T follicular helper cell (primary cell): ENCODE measurements around the gene PFKFB2.

ENCODE experiments used
- DNase-seq: peaks from one replicate; pipeline ENCODE4 v3.0.0-alpha.2; 2020; ENCODE audit warnings: low read depth

PFKFB2 gene

DNA sequence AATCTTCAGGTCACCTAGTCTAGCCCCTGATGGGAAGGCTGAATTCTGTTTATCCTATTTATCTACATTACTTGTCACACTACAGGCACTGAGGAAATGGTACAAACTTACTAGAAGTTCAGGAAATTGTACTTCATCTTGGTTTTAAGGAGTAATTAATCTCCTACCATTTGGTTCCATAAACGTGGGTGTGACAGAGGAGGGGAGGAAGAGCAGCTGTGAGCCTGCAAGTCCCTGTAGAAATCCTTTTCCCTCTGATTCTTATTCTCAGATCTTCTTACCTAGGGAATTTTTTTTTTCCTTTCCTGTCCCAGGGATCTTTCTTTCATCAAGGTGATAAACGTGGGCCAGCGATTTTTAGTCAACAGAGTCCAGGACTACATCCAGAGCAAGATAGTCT lies 14.1 kb downstream of the PFKFB2 start:
- DNase-seq = no peak

- DNase-seq = no peak
Measured at GRCh38 chr1:207067665-207068064, 14.6 kb downstream of the PFKFB2 start.

DNA sequence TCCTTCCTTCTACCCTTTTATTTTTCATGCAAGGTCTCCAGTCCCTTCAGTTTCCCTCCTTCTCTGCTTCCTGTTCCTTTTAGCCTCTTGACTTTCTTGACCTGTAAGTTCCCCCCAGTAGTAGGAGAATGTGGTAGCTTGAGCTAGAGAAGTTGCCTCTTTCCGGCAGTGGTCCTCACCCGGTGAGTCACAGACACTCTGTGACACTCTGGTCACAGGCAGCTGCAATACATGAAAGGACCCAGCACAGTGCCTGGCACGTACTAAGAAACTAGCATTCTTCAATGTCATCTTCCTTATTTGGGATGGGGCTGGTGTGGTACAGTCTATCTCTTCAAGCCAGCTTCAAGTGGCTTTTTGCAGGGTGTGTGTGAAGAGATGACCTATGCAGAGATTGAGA lies 16.0 kb downstream of the PFKFB2 start:
- no peak for DNase-seq

- no peak for DNase-seq
Measured at GRCh38 chr1:207069858-207070506, 16.9 kb downstream of the PFKFB2 start.

GRCh38 chr1:207070811-207071210 lies 17.7 kb downstream of the PFKFB2 start:
- DNase-seq = no peak

- no peak for DNase-seq
Measured at GRCh38 chr1:207071426-207071825, 18.4 kb downstream of the PFKFB2 start.

GRCh38 chr1:207072233-207072632 lies 19.2 kb downstream of the PFKFB2 start:
- DNase-seq = no peak

DNA sequence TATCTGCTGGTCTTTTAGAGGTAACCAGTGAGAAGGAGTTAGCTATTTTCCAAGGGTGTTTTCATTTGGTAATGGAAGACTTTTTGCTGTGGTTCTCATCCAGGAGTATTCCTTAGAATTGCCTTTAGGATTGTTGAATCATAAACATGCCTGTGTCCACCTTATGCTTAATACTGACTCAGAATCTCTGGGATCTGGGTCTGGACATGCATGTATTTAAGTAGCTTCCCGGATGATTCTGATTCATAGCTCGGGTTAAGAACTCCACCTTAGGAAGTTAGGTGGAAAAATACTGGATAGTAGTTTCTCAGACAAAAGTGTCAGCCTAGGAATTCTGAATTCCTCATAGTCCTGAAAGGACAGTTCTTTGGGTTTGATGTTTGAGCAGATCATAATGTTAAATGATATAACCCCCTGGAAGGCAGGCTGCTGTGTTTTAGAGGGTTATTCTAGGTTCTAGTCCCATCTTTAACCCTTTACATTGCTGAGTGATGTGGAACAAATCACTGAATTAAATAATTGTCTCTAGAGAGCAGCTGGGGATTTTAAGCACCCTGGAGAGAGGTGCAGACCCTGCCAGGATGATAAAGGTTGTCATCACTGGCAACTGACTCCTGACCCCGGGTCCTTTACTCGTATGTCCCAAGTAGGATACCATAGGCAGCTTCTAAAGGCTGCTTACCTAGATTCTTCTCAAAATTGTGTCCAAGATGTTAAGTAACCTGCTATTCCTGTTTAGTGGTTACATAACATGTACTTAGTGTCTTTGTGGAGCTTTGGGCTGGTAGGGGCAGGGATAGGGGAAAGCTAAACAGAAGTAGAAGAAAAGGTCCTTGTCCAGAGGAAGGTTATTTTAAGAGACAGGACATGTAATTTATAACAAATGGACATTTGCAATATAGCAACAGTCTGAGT lies 21.1 kb downstream of the PFKFB2 start:
- no peak for DNase-seq

- no peak for DNase-seq
Measured at GRCh38 chr1:207076181-207076955, 23.3 kb downstream of the PFKFB2 start.

DNA sequence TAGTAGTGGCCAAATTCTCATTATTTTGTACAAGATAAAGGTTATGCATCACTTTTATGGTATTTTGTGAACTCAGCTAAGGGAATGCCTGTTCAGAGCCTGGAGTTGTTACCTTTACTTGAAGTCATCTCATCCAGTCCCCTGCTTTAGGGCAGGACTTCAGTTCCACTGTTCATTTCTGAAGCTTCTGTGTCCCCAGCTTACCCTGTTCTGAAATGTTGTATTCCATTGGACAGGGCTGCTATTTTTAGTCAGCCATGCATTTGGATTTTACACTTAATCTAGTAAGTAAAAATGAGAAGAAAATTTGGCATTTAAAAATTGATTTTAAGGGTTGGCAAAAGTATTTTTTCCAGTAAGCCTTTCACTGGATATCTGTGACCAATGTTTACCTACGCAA lies 23.9 kb downstream of the PFKFB2 start:
- no peak for DNase-seq

DNA sequence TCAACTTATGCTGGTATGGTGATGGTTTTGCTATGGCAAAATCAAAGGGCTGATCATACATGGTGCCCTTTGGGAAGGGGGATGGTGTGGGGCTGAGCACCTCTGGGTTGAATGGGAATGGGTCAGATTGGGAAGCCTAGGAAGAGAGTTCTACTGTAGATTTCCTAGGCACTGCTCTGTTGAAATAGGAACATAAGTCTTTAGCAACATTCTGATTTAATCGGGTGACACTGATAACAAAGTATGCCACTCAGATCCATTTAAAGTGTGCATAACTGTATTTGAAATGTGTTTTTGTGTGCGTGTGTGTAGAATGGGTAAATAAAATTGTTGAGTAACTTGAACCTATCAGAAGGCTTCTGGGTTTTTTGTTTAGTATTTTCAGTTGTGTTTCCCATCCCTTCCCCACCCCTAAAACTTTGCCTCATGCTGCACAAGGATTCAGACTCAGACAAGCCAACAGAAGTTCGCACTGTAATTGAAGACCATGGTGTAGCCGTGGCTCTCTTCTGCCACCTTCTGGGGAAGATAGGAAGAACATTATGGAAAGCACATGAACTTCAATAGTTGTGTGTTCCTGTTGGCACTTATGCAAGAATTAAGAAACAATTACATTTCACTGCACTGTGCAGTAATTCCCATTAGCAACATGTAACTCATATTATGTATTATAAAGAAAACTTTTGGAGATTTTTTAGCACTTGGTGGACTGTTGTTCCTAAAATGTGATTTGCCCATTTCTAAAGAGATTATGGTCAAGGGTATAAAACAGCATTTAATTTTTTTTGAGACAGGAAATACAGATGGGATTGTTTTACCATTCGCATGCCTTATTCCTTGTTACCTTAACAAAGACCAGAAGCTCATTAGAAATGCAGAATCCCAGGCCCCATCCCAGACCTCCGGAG lies 24.6 kb downstream of the PFKFB2 start:
- peak; percentile 39 for DNase-seq

DNA sequence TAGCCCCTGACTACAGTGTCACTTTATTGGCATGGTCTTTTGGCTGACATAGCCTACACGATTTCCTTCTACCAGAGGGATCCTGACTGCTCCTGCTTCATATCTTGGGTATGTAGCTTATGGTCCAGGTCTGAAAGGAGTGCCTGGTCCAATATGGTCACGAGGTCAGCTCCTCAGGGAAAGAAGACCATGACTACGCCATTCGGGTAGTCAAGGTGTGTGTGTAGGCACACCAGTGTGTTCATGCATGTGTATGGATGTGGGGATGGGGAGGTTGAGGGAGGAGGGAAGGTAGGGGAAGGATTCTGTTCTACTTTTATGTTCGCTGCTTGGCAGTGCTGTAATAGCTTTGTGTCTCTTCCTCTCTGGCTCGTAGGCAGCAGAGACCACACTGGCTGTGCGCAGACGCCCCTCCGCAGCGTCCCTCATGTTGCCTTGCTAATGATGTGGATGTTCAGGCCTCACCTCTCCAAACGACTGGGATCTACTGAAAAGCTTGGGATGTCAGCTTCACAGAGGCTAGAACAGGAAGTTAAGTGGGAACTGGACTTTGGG lies 25.6 kb downstream of the PFKFB2 start:
- no peak for DNase-seq

DNA sequence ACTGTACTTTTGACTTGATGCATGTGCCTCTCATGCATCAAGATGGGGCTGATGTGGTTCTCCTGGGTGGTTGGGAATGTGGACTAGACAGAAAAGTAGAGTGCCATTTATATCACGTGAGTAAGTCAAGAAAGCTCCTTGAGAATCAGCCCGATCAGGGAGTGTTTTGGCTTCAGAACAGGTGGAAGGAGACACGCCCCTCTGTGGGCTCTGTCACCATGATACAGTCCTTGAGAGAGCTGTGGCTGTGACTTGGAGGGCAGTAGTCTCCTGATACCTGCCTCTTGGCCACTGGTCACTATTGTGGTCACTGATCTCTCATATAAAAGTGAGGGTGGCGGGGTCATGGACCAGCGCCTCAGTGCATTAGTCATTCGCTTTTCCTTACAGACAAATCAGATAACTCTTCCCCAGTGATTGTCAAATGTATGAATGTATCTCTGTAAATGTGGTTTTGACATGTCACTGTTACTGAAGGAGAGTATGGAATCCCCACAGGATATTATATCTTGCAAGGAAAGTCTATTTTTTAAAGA lies 26.7 kb downstream of the PFKFB2 start:
- DNase-seq = no peak

DNA sequence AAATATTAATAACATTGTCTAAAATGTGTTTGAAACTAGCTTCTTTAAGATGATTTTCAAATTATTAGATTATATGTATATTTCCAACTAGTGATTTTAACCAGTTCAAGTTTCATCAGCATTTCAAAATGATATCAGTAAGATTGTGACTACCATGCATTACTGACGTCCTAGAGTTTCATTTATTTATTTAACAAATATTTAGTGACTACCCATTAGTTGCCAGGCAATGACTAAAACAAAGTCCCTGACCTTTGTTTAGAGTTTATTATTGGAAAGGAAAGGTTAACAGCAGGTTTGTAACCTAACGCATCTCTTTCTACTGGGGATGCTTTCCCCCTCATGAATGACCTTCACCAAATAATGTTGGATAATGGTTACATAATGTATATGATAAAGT lies 28.0 kb downstream of the PFKFB2 start:
- DNase-seq = no peak

- no peak for DNase-seq
Measured at GRCh38 chr1:207081806-207082205, 28.7 kb downstream of the PFKFB2 start.

DNA sequence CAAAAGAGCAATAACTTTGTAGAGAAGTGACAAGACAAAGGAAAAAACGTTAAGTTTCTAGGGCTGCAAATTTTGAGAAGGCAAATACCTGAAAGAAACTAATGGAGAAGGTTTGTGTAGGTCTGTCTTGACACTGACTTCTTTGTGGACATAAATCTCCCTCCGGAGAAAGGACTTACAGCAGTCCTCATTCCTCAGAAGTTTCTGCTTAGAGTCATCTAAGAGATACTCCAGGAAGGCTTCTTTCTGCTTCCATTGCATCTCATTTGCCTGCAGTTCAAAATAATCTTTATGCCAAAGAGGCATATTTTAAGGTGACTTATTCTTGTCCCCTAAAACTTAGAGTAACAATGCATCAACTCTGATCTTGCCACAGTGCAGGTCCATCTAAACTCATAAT lies 31.2 kb downstream of the PFKFB2 start:
- no peak for DNase-seq

DNA sequence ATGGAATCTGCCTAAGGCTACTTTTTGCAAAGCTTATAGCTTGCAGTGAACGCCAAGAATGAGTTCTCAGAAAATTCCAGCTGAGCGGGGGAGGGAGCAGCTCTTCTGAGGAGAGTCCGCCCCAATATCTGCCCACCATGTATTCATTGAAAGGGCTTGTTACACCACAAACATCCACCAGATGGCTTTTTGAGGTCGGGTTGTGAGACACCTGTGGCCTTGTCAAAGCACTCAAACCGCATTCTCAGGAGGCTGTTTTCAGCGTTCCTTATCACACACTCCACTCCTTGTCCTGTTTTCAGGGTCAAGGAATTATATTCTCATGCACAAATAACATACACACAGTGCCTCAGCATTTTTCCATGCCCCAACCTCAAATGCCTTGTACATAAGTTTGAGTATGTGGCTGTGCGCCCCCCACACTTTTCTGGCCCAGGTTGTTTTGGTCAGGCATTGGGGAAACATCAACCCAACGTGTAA lies 31.7 kb downstream of the PFKFB2 start:
- peak; percentile 30 for DNase-seq

DNA sequence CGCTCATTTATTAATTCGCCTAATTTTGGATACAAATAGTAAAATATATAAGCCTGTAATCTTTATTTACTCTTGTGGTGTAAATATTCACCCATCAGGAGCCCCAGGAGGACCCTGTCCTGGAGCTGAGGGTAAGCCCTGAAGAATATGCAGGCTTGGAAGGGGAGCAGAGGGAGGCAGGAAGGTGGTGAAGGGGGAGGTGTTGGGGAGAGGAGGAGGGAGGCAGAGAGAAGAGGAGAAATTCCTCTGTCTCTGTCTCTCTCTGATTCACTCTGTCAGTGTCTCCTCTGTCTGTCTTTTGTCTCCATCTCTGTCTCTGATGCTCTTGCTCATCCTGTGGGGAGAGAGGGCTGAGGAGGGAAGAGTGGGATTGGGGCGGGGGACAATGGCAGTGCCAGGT lies 32.8 kb downstream of the PFKFB2 start:
- no peak for DNase-seq

GRCh38 chr1:207088161-207088560 lies 35.1 kb downstream of the PFKFB2 start:
- no peak for DNase-seq

DNA sequence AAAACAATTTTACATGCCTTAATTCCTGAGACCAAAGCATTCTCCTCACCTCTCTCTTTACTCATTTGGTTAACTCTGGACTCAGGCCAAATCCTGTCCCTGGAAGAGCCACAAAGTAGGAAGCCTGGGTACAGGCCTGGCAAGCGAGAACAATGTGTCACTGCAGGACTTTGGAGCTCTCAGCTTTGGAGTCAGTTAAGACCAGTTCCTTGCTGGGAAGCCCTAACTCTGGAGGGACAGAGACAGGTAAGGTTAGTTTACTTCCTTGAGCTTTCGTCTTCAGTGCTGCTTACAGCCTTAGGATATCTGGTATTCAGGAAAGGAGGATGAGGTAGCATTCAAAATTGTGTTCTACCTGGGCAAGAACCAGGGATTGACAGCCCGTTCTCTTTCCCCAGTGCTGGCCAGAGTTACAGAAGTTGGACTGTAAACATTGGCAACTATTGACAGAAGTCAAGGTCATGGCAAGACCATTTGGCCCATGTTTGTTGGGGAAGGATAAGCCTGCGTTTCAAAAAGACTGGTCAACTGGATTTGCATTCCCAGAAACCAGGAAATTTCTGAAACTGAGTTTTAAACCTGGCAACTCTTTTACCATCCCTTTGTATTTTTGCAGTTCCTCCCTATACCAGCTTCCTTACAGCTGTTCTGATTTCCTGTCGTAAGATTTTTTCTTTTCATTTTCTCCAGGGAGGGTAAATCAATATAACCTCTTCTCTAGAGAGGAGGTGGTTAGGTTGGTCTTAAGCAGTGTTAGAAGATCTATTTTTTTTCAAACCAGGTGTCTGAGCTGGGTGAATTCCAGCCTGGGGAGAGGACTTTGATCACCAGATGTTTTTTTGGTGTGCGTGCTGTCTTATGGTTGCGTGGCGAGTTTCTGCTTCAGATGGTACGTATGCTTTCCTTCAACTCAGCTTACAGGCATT lies 35.9 kb downstream of the PFKFB2 start, which contains the start of gene C4BPB:
C4BPB (plus strand) TSS at position 160 of the 926 bp plus-strand sequence; CDS start at position 832, 672 bp downstream.
- no peak for DNase-seq
